ENCODE data around the gene BROX.
"Not testable (repeated sequence)": the region's sequence is repeated elsewhere in the genome, so short reads cannot be mapped to it uniquely, and the experiment has no call there.

The BROX gene, protein sequence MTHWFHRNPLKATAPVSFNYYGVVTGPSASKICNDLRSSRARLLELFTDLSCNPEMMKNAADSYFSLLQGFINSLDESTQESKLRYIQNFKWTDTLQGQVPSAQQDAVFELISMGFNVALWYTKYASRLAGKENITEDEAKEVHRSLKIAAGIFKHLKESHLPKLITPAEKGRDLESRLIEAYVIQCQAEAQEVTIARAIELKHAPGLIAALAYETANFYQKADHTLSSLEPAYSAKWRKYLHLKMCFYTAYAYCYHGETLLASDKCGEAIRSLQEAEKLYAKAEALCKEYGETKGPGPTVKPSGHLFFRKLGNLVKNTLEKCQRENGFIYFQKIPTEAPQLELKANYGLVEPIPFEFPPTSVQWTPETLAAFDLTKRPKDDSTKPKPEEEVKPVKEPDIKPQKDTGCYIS

DNA sequence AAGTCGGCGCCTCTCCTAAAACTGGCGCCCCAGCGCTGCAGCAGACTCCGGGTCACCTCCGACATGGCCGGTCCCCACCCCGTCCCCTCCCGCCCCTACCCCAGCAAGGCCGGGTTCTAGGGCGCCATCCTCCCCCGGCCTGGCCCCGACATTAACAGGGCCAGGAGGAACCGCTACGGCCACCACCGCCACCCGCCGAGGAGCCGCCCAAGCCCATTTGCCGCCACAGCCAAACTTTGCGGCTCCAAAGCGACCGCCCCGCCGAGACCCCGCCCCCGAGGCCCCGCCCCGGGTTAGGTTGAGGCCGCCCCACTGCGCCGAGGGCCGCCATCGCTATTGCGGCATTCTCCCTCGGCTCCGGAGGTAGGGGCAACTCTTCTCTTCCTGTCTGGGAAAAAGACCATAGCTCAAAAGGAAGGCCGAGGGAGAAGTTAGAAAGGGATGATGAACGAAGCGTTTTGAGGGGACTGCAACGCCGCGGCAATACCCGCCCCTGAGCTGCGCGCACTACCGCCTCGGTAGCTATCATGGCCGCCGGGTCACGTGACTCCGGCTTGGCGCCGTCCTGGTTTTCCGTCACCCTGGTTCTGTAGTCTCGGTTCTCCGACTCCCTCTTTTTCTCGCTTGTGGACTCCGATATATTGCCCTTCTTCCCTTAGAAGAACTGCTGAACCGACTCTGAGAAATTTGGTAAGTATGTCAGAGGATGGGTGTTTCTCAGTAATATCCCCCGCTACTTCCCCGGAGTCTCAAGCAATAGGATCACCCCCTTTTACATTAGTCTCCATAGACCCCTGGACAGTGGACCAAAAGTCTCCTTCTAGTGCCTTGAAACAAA lies at the start of gene BROX, which contains the start of gene AIDA:
Gene BROX, plus strand, starts transcription at position 312 of the 838 bp plus-strand sequence. CDS start 3,136 bp downstream, outside the sequence.
Gene AIDA, minus strand, starts transcription at position 239 of the 838 bp plus-strand sequence. Its CDS starts 174 bp downstream, at position 65.
- DNase-seq = peak; percentile 93

DNA sequence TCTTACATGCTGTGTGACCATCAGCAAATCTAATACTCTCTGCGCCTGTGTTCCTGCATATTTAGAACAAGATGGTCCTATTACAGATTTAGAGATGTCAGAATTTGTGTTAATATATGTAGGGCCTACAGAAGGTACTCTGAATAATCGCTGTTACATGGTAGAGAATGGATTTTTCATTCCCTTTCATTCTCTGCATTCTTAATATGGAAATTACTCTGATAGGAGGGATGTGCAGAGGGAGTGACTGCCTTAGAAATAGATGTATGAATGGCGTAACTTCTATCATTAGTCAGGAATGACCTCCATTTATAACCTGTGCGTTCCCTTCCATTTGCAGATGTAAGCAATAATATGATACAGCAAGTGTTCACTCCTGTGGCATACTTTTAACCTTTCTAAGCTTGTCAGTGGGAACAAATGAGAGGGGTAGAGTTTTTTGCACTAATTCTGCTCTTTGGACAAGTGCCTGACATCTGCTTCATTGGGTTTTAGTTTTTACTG lies 48.9 kb upstream of the BROX start:
- no peak for DNase-seq

DNA sequence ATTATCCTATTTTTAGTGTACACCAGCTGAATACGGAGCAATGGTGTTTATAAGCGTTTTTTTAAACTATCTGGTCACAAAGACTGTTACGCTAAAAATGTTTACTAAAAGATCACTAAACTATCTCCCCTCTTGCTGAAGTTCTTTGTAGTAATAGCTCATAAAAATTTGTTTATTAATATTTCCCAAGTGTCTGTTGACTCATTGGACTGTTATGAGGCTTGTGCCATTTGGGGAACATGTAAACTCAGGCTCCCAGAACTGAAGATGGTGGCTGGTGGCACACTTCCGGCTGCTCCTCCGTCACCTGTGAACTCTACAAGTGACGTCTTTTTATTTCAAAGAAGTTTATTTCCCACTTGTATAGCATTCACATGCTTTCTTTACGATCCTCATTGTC lies 46.4 kb upstream of the BROX start:
- DNase-seq = no peak

DNA sequence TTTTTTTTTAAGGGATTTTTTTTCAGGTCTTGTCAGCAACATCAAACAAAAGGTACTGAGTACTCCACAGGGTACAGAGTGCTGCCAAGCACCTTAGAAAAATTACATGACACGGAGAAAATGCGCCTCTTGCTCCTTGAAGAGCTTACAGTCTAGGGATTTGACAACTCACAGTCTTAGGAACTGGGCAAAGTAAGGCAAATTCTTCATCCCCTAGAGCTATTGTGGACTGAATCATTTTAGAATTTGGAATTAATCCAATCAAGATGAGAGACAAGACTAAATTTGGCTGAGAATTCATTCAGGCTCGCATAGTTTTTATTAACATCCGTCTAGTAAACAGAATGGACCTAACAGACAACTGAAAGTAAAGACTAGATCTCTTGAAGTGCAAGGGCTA lies 44.2 kb upstream of the BROX start:
- DNase-seq = not testable (repeated sequence)

DNA sequence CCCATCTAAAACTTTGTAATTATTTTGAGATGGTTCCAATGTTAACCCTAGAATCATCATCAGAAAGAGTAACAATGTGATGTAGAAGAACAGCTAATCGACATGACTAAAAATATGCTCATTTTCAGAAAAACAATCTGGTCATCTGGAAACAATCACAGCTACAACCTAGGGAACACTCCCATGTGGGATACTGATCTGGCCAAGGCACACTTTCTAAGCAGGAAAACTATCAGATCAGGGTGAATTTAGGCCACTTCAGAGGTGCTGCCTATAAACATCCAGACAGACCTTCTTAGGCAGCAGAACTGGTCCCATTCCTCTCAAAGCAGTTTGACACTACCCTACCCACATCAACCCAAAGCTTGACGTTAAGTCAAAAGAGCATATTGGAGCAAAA lies 43.3 kb upstream of the BROX start:
- not testable (repeated sequence) for DNase-seq

DNA sequence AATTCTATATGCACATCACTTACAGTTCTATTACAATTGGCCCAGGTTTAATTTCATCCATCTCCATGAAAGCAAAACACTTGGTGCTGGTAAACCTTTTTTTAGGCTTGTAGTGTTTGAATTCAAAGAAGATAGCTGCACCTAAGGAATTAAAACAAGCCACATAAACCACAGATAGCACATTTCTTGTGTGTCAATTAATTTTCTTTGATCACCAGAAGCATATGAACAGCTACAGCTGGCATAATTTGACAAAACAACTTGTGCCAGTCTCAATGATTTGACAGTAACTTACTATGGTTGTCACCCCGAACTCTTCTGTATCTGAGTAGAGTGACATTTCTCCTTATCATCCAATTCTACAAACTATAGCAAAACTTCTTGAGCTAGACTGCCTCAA lies 42.3 kb upstream of the BROX start:
- DNase-seq = no peak

DNA sequence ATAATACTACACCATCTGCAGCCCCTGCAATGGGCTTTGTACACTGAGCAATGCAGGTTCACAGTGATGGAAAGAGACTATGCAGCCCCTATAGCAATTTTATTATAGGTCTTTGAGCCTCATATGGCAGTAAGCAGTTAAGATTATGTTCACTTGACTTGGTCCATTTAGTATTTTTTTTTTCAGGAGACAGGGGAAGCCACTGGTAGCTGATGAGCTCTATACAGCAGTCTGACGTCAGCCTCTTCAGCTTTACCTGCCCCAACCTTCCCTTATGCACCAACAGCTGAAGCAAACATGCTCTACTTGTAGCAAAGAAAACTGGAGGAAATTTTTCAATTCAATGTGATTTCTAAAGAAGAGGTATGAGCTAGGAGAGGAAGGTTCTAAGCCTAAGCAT lies 32.3 kb upstream of the BROX start:
- no peak for DNase-seq

DNA sequence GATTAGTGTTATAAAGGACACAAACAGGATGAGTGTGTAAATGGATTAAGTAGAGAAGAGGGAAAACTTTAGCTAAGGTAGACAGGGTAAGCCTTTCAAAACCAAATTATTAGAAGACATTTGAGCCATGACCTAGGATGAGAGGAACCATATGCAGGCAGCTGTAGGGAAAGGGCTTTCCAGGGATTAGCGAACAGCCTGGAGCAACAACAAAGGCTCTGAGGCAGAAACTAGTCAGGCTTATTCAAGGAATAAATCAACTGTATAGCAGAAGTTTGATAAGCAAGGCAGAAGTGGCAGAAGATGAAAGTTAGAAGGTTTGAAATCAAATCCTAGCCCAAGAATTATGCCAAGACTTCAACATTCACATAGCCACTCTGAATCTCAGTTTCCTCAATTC lies 21.3 kb upstream of the BROX start:
- DNase-seq = no peak

DNA sequence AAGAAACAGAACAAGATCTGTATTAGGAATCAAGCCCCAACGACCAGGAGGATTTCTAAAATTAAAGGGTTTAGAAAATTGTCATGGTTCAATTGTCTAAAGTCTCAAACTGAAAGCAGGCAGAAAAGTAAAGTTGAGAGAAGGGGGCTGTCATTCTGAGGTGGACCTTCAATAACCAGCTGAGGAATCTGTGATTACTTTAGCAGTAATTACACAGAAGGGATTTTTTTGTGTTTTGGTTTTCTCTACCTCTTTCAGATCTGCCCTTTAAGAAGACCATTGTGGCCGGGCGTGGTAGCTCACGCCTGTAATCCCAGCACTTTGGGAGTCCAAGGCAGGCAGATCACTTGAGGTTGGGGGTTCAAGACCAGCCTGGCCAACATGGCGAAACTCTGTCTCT lies 17.4 kb upstream of the BROX start:
- DNase-seq = no peak

DNA sequence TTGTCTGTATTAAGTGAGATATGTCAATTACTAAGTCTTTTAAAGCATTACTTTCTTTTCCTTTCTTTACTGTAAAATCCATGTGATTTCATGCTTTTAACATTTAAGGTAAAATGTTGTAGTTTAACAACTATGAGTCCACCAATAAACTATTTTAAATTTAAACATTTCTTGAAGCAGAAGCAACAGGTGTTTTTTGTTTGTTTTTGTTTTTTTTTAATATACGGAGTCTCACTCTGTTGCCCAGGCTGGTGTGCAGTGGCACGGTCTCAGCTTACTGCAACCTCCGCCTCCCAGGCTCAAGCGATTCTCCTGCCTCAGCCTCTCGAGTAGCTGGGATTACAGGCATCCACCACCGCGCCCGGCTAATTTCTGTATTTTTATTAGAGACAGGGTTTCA lies 15.6 kb upstream of the BROX start:
- no peak for DNase-seq

DNA sequence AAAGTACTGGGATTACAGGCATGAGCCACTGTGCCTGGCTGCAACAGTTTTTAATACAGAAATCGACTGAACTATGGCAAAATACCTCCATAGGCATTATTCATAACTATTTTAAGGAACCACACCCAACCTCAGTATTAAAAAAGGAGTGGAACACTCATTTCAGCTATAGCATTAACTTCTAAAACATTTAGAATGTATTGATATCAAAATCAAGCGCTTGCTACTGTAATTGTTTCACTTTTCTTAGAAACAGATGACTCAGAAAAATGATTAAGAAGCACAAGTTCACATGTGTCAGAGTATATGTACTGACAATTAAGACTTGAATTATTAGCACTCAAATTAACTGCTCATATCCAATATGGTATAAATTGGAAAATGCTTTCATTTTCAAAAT lies 15.2 kb upstream of the BROX start:
- no peak for DNase-seq

DNA sequence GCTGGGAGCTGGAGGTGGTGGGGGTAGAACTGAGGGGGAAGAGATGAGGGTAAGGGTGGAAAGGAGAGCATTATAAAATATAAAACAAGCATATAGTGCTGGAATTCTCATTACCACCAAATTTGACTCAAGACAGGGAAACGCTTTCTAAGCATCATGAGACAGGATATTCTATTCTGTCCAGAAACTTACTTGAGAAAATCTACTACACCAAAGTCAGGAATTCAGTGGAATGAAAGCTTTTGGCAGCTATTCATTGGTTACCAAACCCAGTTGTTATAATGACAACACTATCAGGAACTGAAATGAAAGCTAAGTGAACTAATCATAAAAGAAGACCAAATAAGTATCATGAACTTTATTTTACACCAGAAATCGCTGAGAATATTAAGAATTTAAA lies 14.5 kb upstream of the BROX start:
- DNase-seq = no peak

DNA sequence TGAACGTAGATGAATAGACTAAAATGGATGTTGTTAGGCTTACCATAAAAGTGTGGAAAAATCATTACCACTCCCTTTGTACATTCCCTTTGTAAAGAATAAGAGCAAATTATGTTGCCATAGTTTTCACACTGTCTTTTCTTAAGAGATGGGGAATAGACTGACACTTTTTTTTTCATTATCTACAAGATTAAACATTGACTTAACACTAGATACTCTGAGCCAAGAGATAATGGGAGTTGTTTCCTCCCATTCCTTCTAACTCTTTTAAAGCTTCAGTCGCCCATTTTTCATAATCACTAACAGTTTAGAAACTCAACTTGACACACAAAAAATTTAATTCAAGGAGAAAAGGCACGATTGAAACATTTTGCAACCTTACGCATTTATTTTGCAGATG lies 10.2 kb upstream of the BROX start:
- no peak for DNase-seq

DNA sequence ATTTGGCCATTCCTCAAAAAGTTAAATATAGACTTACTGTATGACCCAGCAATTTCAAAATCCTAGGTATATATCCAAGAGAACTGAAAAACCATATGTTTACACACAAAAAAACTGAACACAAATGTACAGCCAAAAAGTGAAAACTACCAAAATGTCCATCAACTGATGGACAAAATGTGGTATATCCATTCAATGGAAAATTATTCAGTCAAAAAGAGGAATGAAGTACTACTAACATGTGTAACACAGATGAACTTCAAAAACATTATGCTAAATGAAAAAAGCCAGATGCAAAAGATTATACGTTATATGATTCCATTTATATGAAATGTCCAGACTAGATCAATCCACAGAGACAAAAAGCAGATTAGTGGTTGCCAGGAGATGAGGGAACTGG lies 8.1 kb upstream of the BROX start:
- DNase-seq = no peak

DNA sequence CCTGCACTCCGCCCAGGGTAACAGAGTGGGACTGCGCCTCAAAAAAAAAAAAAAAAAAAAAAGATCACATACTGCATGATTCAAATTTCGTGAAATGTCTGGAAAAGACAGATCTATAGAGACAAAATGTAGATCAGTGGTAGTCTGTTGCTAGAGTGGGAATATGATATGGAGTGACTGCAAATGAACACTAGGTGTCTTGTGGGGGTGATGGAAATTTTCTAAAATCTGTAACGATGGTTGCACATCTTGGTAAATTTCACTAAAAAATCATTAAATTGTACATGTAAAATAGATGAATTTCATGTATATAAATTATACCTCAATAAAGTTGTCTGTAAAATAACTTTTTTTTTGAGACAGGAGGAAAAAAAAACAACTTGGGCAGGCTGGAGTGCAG lies 5.5 kb upstream of the BROX start:
- DNase-seq = no peak

DNA sequence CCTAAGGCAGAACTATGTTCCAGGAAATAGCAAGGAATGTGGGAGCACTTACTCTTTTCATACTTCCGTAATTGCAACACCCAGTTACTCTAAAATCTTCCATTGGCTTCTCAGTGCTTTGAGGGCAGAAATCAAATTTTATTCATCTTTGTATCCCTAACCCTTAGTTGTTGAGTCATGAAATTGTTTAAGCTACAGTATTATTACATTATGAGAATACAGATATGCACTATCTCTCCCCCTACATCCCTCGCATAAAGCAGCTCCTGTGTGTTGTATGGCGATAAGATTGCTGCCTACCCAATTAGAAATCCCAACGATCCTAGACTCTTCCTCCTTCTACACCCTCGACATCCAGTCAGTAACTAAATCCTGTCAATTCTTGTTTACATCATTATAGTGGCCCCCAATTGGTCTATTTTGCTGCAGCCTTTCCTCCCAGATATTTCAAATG lies 2.6 kb upstream of the BROX start:
- no peak for DNase-seq

DNA sequence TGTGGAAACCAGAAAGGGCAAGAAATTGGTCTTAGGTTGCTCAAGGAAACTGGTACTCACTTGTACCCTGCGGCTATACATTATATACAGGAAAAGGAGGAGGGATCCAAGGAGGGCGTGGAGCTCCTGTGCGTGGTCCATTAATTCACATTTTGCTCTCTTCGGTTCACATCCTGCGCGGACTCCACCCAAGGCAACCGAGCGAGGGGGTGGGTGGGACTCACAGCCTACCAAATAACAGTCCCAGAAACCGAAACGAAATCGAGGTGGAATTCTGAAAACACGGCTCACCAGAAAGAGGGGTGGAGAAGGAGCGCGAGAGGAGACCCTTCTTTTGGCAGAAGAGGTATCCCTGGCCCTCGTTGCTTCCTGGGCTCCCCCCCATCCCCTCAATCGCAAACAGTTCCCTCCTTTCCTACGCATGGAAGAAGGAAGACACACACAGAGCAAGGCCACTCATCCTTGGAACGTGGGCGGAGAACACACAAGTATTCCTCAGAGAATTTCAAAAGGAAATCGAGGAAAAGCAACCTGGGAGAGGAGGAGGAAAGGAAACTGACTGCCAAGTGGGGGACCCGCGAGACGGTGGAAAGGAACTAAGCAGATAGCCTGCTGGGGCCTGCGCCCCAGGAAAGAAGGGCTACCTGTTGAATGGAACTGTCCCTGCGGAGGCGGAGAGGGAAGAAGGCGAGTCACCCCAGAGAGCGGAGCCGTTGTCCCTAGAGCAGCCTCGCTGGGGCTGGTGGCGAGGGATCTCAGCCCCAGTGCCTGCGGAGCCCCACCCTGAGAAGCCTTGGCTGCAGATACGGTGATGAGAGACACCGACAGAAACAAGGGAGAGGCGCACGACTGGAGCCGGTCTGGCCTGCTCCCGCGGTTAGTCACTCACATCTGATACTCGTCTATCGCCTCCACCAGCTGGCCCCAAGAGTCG lies 778 bp upstream of the BROX start:
- peak; percentile 55 for DNase-seq

DNA sequence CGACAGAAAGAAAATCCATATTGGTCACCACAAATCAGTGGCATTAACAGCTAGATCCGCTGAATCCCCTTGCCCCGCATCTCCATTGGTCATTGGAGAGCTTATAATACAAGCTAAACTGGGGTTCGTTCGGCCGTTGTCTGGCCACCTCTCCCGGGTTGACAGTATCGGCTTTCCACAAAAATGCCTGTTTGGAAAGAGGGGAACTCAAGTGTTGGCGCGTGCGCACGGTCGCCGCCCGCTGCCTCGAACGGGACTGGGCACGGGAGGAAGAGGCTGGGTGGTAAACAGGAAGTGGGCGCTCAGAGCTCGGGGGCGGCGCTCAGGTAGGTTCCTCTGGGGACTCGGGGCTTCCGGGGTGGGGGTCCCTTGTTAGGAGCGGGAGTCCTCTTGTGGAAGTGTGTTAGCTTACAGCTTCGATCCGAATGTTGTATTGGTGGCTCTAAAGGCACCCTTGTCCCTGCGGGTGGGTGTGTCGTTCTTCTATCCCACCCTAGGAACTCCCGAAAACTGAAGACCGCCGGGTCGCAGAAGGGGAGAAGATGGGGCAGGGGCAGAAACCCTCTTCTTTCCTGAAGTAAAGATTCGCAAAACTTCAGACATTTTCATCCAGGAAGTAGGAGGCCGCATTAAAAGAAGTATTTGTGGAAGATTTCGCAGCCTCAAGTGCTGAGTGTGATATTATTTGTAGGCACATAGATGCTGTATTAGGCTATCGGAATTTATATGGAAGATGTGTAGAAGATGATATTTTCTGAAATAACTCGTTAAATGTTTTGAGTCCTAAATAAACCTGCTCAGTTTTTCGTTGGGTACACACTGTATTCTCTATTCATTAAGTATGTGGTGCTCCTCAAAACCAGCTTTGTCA lies 962 bp downstream of the BROX start:
- peak; percentile 90 for DNase-seq

DNA sequence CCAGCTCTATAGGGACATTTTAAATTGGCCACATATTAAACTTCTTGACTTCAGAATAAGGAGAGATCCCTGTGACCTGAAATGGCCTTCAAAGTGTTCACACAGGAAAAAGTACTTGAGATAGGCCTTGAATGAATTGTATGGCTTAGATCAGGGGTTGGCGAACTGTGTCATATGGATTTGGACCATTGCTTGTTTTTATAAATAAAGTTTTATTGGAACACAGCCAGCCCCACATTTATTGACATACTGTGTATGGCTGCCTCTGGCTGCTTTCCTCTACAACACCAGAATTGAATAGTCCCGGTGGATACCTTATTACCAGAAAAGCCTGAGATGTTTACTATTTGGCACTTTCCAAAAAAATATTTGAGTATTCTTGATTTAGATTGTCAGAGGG lies 4.0 kb downstream of the BROX start:
- DNase-seq = no peak

DNA sequence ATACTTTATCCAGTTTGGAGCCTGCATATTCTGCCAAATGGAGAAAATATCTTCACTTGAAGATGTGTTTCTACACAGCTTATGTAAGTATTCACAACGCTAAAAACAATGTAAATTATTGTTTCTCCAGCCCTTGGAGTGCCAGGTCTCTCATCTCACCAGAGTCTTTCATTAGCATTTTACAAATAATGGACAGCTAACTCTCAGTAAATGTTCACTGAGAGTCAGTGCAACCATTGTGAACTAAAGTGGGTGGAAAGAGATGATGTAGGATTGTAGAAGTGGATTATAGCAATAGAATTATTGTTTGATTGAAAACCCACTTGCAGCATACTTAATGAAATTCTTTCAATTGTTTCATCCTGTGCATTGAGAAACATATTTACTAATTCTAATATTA lies 16.4 kb downstream of the BROX start:
- no peak for DNase-seq

DNA sequence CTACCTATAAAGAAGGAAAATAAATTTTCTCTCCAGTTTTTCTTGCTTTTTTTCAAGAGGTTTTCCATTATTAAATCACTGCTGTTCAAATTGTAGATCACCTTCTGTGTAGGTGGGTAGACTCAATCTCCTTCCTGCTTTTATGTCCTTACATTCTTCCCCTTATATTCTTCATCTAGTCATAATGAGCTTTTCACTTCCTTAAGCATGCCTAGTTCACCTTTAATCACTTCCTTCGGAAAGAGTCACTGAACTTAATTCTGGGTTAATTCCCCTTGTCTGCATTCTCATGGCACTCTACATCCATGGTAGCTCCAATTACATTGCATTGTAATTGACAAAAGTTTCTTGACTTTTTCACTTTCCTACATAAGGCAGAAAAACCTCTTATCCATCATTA lies 18.5 kb downstream of the BROX start:
- DNase-seq = no peak
